NCI-H1694 (cell line): ENCODE measurements around the gene CHCHD5.
"Not testable (repeated sequence)": the region's sequence is repeated elsewhere in the genome, so short reads cannot be mapped to it uniquely, and the experiment has no call there.

Experiments
- DNase-seq: peaks from one replicate; lab custom pipeline; 2025; lab: John Stamatoyannopoulos, UW

CHCHD5 gene, protein sequence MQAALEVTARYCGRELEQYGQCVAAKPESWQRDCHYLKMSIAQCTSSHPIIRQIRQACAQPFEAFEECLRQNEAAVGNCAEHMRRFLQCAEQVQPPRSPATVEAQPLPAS

DNA sequence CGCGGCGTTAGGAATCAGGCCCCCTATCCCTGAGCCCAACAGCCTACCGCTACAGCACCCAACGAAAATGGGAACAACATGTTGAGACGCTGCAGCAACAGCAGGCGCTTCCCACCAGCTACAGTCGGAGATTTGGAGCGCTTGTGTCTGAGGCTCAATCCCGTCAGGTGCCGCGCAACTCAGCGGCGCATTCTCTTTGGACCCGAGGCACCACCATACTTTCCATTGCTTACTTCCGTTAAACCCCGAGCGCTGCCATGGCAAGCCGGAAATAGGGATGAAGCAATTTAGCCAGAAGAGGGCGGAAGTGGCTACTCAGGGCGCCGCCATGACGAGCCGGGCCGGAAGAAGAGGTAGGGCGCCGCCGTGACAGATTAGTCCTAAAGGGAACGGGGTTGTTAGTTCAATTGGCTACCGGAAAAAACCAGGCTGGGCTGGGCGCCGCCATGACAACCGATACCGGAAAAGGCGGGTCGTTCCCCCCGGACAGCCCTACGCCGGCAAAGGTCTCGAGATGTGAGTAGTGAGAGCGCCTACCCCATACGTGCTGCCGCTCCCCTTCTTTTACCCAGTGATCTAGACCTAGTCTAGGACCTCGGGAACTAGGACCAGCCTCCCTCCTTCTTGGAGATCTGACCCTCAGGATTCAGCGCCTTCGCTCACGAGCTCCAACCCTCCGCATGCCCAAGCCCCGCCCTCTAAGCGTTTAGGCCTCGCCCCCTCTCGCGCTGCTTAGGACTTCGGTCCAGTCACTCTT lies at the start of gene CHCHD5:
Gene CHCHD5, plus strand, starts transcription at position 476 of the 757 bp plus-strand sequence. Its CDS starts 39 bp downstream, at position 515.
- DNase-seq = peak; percentile 96

DNA sequence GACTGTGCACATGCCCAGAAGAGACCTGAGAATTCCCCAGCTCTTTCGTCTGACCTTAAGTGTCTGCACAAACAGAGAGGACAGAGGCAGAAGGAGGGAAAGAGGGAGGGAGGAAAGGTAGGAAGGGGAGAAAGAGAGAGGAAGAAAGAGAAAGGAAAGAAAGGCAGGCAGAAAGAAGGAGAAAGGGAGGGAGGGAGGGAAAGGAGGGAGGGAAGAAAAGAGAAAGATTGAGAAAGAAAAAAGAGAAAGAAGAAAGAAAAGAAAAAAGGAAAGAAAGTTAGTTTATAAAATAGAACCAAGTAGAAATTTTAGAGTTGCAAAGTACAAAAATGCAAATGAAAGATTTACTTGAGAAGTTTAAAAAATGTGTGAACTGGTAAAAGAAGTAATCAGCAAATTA lies 49.6 kb upstream of the CHCHD5 start:
- no peak for DNase-seq

DNA sequence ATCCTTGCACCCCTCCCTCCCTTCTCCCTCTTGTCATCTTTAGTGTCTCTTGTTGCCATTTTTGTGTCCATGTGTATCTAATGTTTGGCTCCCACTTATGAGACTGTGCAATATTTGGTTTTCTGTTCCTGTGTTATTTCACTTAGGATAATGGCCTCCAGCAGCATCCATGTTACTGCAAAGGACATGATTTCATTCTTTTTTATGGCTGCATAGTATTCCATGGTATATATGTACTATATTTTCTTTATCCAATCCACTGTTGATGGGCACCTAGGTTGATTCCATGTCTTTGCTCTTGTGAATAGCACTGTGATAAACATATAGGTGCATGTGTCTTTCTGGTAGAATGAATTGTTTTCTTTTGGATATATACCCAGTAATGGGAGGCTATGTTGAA lies 47.7 kb upstream of the CHCHD5 start:
- not testable (repeated sequence) for DNase-seq

DNA sequence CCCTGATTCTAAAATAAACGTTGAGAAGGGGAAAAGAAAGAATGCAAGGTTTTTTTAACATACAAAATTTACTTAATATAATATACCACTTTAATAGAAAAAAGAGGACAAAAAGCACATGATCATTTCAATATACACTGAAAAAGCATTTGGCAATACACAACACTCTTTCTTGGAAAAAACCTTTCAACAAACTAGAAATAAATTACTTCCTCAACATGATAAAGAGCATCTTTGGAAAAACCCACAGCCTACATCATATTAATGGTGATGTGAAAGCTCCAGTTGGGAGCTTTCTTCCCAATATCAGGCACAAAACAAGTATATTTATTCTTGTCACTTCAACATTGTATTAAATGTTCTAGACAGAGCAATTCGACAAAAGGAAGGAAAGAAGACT lies 45.1 kb upstream of the CHCHD5 start:
- DNase-seq = no peak

DNA sequence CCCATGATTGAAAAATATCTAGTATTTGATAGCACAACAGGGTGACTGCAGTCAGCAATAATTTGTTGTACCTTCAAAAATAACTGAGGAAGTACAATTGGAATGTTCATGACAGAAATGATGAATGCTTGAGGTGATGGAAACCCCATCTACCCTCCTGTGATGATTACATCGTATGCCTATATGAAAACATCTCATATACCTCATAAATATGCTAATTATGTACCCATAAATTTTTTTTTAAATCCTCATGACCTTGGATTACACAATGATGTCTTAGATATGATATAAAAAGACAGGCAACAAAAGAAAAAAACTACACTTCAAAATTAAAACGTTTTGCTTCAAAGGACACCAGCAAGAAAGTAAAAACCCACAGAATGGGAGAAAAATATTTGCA lies 43.5 kb upstream of the CHCHD5 start:
- no peak for DNase-seq

DNA sequence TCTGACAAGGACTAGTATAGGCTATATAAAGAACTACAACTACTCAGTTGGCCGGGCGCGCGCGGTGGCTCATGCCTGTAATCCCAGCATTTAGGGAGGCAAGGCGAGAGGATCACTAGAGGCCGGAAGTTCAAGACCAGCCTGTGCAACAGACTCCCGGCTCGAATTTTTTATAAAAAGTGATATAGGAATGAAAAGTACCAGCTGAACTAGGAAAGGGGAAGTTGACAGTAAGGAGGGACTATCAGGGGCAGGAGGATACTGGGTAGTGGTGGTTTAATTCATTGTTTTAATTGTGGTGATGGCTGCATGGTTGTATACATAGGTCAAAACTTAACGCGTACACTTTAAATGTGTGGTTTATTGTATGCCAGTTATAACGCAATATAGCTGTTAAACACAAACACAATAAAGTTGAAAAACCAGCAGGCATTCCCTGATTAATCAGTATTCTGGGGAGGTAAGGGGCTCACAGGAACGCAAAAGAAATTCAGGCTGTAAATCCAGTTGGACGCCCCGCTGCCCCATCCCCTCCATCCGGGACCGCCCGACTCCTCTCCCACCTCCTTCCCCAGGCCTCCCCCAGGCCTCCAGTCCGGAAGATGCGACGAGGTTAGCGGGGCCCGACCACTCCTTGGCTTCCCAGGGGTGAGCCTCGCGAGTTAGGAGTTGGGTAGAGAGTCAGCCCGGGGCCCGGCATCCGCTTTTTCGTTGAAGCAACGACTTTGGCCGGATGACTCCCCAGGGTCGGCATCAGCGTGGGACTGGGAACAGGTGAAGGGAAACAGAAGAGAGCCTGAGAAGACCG lies 42.9 kb upstream of the CHCHD5 start:
- DNase-seq = no peak

DNA sequence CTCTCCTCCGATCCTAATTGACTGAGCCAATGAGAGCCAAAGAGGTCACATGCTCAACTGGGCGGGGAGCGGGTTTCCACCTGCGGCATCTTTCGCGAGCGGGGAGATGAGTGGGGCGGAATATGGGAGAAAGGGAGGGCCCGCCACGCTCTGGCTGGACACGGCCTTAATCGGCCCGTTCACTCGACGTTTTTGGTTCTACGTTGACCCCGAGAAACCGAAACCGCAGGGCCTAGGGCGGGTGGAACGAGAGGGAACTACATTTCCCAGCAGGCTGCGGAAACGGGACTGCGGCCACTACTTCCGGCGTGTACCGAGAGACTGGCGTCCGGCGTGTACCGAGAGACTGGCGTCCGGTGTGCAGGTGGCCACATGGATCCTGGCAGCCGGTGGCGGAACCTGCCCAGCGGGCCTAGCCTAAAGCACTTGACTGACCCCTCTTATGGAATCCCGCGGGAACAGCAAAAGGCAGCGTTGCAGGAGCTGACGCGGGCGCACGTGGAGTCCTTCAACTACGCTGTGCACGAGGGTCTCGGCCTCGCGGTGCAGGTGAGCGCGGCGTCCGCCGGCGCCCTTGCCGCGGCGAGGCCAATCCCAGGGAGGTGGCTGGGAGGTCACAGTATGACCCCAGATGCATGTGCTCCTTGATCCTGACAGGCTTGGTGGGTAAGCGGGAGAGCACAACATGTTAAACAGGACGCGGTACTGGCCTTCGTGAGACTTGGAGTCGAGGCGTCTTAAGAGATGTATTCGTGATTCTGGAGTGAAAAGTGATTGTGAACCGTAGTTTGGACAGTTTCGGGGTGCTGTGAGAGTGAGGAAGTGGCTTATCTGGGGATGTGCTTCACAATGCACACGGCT lies 42.1 kb upstream of the CHCHD5 start, which contains the start of gene POLR1B:
Gene POLR1B, plus strand, starts transcription at position 343 of the 861 bp plus-strand sequence. Its CDS starts 30 bp downstream, at position 373.
- peak; percentile 79 for DNase-seq

DNA sequence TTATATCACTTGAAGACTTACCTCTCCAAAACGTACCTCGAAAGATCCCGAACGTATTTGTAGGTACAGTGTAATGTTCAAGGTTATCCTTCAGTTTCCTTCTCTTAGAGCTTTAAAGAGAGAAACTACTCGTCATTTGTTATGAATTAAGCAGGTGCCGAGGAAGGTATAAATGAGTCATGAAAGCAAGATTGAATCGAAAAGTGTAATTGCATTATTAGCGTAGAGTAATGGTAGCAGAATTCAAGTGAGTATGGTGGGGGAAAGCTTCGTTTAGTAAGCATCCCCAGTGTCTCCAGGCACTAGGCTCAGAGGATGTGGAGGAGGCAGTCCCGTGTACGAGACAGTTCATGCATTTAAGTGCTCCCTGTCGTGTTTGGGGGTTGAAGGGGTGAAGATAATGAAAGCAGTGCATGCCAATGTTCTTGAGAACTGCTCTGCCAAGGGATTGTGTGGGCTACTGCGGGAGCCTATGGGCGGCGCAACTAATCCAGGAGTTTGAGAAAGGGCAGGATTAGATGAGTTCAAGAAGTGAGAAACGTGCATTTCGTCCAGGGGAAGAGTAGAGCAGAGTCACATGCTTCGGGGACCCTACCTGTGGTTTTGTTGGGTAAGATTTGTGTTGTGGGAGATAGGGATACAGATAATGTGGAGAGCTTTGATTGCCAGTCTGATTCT lies 41.3 kb upstream of the CHCHD5 start:
- no peak for DNase-seq

DNA sequence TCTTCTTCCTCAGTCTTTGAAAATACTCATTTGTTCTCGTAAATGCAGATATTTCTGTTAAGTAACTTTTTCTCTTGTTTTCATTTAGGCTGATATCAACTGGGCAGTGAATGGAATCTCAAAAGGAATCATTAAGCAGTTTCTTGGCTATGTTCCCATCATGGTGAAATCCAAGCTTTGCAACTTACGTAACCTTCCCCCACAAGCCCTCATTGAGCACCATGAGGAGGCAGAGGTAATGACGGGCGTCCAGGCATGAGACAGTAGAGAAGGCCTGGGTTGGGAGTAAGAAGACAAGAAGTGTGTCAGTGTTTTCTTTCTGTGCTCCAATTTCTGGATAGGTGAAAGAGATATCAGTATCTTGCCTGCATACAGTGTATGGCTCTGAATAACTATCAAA lies 37.1 kb upstream of the CHCHD5 start:
- no peak for DNase-seq

DNA sequence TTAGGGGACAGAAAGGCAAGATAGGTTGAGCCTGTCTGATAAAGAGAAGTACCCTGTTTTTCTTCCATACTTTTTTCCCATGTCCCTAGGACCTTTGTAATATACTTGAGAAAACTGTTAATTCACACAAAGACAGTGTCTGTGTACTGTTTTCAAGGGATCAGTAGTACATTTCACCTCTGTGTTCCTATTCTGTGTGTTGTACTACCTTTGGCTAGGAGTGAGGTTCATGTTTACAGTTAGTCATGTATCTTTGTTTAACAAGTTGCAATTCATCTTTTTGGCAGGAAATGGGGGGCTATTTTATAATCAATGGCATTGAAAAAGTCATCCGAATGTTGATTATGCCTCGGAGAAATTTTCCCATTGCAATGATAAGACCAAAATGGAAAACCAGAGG lies 35.4 kb upstream of the CHCHD5 start:
- no peak for DNase-seq

DNA sequence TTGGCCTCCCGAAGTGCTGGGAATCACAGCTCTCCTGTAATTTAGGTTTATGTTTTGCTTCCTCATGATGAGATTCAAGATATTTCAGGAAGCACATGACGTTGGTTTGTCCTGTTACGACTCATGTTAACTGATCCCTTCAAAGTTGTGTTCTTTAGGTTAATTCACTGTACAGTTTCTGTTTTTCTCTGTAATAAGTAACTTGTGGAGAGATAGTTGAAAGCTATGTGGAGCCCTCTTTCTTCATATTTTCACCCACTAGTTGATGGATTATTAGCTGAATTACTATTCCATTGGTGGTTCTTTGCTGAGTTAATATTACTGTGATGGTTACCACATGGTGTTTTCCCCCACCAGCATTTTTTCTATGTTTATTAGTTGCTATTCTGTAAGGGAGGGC lies 18.3 kb upstream of the CHCHD5 start:
- no peak for DNase-seq

DNA sequence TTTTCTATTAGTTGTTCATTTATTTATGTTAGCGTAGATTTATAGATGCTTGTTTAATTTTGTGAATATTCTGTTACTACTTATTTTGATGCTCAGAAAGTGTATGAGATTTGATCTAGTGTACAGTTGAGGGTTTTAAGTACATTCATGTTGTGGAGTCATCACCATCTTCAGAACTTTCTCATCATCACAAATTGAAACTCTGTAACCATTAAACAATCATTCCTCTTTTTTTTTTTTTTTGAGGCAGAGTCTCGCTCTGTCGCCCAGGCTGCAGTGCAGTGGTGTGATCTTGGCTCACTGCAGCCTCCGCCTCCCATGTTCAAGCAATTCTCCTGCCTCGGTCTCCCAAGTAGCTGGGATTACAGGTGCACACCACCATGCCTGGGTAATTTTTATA lies 17.9 kb upstream of the CHCHD5 start:
- DNase-seq = not testable (repeated sequence)

DNA sequence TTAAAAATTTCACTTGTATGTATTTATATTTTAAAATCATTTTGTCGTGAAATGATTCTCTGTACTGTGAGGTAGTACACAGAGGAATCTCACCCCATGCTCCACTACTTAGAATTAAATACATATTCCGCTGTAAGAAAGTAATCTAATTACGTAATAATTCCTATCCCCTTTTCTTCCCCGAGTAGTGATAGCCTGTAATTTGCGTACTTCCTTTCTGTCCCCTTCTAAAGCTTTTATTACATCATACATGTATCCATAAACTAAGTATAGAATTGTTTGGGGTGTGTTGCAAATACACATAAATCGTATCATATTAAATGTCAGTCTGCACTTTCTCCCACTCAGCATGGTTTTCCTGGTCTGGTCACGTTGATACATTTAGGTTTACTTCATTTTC lies 12.4 kb upstream of the CHCHD5 start:
- no peak for DNase-seq

DNA sequence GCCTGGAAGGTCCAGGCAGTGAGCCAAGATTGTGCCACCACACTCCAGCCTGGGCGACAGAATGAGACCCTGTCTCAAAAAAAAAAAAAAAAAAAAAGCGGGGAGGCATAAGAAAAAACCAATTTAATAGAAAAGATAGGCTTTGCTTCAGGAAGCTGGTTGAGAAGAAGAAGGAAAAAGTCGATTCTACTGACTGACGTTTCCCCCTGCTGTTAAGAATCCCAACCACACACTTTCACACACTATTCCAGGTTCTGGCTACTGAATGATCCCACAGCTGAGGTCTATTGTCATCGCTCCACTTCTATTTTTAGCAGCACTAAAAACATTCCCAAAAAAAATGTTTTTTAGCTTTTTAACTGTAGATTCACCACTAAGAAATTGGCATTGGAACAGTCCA lies 6.7 kb upstream of the CHCHD5 start:
- DNase-seq = no peak

DNA sequence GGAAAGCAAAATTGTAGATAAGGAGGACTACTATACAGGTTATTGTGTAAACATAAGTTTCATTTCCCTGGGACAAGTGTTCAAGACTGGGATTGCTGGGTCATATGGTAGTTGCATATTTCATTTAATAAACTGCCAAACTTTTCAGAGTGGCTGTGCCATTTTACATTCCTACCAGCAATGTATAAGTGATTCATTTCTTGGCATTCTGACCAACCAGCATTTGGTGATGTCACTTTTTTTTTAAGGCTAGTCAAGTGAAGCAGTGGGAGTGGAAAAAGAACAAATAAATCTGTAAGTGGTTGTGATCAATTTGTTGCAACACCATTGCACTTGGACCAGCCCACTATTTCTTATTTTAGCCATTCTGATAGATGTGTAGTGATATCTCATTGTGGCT lies 5.2 kb upstream of the CHCHD5 start:
- peak; percentile 58 for DNase-seq

DNA sequence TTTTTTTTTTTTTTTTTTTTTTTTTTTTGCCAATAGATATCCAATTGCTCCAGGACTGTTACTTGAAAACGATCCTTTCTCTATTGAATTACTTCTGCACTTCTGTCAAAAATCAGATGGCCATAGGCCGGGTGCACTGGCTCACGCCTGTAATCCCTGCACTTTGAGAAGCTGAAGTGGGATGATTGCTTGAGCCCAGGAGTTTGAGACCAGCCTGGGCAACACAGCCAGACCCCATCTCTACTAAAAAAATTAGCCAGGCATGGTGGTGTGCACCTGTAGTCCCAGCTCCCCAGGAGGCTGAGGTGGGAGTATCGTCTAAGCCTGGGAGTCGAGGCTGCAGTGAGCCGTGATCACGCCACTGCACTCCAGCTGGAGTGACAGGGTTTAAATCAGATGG lies 4.3 kb upstream of the CHCHD5 start:
- DNase-seq = no peak

DNA sequence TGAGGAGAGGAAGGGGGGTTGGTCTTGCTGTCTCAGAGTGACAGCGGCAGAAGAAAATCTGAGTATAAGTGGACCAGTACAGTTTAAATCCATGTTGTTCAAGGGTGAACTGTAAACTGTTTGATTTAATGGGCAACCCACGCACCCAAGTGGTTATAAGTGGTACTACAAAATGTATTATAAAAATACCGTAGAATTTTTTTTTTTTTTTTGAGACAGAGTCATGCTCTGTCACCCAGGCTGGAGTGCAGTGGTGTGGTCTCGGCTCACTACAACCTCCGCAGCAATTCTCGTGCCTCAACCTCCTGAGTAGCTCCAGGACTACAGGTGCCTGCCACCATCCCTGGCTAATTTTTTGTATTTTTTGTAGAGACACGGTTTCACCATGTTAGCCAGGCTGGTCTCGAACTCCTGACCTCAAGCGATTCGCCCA lies 2.1 kb upstream of the CHCHD5 start:
- DNase-seq = peak; percentile 75

DNA sequence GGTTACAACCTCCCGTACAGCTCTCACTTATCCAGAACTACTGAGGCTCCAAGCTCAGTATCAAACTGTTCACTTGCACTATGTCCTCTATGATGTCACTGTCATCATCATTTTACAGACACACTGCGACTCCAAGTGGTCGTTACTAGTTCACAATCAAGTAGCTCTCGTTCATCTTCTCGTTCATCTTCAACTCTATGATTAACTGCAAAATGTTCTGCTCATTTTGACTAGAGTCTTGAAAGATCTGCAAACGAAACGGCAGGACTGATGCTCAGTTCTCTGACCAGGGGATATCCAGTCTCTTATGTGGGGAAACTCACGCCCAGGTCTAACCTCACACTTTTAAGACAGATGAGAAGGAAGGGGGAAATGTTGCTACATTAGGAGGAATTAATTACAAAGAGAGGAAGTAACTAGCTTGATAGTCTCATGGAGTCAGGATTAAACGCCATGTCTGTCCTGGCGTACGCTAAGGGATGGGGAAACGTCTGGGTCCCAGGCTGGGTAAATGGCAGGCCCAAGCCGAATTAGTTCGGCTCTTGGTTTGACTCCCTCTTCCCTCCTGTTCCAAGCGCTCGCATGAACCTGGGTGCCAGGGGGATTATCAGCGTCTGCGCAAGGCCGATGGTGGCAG lies 794 bp upstream of the CHCHD5 start:
- no peak for DNase-seq

DNA sequence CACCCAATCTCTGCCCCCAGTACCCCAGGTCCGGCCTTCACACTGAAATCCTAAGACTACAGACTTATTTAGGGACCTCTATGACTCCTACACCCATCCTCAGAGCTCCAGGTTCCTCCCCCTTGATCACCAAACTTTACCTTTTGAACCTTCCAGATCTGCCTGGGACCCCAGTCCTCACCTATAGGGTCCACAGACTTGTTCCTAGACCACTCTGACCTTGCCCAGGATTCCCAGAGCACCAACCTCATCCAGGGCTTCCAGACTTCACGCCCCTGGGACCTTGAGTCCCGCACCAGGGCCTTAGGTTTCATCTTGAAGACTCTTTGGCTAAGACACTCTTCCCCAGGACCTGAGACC lies 462 bp downstream of the CHCHD5 start:
- no peak for DNase-seq

DNA sequence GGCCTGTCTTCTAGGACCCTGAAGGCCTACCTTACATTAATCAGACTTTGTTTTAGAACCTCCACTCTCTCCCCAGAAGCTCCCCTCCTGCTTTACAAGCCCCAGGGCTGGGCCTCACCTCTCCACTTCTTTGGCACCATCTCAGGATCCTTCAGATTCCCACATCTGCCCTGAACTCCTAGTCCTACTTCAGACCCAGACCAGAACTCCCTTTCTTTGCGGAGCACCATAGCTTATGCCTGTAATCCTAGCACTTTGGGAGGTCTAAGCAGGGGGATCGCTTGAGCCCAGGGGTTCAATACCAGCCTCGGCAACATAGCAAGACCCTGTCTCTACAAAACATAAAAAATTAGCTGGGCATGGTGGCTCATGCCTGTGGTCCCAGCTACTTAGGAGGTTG lies 991 bp downstream of the CHCHD5 start:
- no peak for DNase-seq

DNA sequence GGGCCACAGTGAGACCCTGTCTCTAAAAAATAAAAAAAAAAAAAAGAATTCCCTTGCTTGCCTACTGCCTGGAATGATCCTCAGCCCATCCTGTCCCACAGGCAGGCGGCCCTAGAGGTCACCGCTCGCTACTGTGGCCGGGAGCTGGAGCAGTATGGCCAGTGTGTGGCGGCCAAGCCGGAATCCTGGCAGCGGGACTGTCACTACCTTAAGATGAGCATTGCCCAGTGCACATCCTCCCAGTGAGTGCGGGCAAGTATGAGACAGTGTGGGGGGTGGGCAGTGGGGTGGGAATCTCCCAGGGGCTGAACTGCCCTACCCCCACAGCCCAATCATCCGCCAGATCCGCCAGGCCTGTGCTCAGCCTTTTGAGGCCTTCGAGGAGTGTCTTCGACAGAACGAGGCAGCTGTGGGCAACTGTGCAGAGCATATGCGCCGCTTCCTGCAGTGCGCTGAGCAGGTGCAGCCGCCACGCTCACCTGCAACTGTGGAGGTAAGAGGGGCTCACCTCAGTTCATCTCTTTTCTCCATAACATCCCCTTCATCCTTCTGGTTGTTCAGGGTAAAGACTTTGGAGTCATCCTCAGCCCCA lies 1.6 kb downstream of the CHCHD5 start:
- DNase-seq = no peak
